KBM-7 (cell line): ENCODE results near the gene PODN.

Experiments
- DNase-seq: peaks from one replicate; pipeline ENCODE4 v3.0.0-alpha.2; 2015
- in situ Hi-C: fragments of 300-500 bp; cut with MboI; formaldehyde crosslinking; loops from 2 replicates; pipeline ENCODE4 v1.14.3; 2020; ENCODE audit warnings: low sequenced_read_pairs, low pct_unique_long_range_greater_than_20kb, mixed read lengths

The PODN gene

GRCh38 chr1:53071167-53071865 is 9.3 kb downstream of the PODN start:
- in situ Hi-C loops, result no loop called here
- DNase-seq, result no peak

GRCh38 chr1:53071915-53072314 is 9.9 kb downstream of the PODN start:
- DNase-seq, result no peak
- in situ Hi-C loops, result no loop called here

GRCh38 chr1:53073287-53073686 is 11.3 kb downstream of the PODN start:
- in situ Hi-C loops, result no loop called here
- DNase-seq, result no peak

GRCh38 chr1:53073868-53074311 is 11.9 kb downstream of the PODN start:
- DNase-seq, result no peak
- in situ Hi-C loops, result no loop called here

GRCh38 chr1:53074313-53075154 is 12.5 kb downstream of the PODN start:
- no peak for DNase-seq
- in situ Hi-C loops, result no loop called here

- DNase-seq, result no peak
- in situ Hi-C loops, result no loop called here
Observed at GRCh38 chr1:53075206-53075605, 13.2 kb downstream of the PODN start.

- in situ Hi-C loops, result no loop called here
Observed at GRCh38 chr1:53075761-53076163, 13.7 kb downstream of the PODN start.

GRCh38 chr1:53076165-53076564 is 14.2 kb downstream of the PODN start:
- DNase-seq, result no peak
- in situ Hi-C loops, result no loop called here

More at GRCh38 chr1:53075761-53076163, 13.7 kb downstream of the PODN start:
- DNase-seq, result no peak

GRCh38 chr1:53076721-53077598 is 14.9 kb downstream of the PODN start:
- DNase-seq, result no peak
- in situ Hi-C loops, result no loop called here

- DNase-seq, result no peak
- in situ Hi-C loops, result no loop called here
Observed at GRCh38 chr1:53077599-53077965, 15.6 kb downstream of the PODN start.

GRCh38 chr1:53078333-53079101 is 16.5 kb downstream of the PODN start:
- in situ Hi-C loops, result no loop called here
- no peak for DNase-seq

- no peak for DNase-seq
- in situ Hi-C loops, result no loop called here
Observed at GRCh38 chr1:53079251-53079650, 17.2 kb downstream of the PODN start.

- in situ Hi-C loops, result no loop called here
Observed at GRCh38 chr1:53080041-53080440, 18.0 kb downstream of the PODN start.

GRCh38 chr1:53080769-53081168 is 18.8 kb downstream of the PODN start:
- in situ Hi-C loops, result no loop called here
- no peak for DNase-seq

More at GRCh38 chr1:53080041-53080440, 18.0 kb downstream of the PODN start:
- no peak for DNase-seq

GRCh38 chr1:53081384-53082066 is 19.5 kb downstream of the PODN start:
- in situ Hi-C loops, result no loop called here
- DNase-seq, result no peak

GRCh38 chr1:53082826-53083455 is 20.9 kb downstream of the PODN start:
- in situ Hi-C loops, result no loop called here
- DNase-seq, result no peak

- in situ Hi-C loops, result no loop called here
Observed at GRCh38 chr1:53083636-53084588, 21.9 kb downstream of the PODN start.

More at GRCh38 chr1:53083636-53084588, 21.9 kb downstream of the PODN start:
- DNase-seq, result no peak
